ENCODE measurements around the gene MGRN1.

MGRN1 gene

DNA sequence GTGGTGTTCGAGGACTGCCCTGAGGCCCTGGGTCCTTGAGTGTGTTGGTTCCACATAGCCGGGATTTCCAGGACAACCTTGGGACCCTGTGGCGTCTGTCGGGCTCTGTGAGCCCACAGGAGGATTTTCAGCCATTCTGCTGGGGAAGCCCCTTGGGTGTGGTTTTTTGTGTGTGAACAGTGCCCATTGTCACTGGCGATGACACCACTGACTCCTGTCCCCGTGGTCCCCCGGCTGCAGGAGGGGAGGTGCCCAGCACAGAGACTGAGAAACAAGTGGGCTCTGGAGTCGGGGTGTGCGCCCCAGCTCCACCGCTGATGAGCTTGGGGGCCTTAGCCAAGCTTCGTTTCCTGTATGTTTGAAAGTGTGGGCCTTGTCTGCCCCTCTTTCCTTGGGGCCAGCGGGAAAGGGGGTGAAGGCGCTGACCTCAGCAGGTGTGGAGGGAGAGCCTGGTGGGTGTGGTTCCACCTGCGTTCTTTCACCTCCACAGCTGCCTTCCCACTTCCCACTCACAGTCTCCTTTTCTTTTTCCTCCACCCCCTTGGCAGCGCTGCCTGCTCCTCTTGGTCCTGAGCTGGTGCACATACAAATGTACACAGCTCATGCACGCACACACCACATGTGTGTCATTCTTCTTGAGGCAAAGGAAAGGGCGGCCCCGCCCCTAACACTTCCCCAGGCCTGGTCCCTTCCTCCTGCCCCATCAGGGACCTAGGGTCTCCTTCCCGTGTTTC is 16.1 kb downstream of the MGRN1 start:
- no peak overlapping the region for H3K27ac ChIP-seq (ENCODE audit: extremely low read depth, low read depth, low read length)
- CTCF ChIA-PET = interaction anchor here (0.6 to 2.3 kb wide), 2 partner anchors 9 to 91 kb away, joined by 5 to 8 read pairs; no protein-coding TSS in a partner anchor
- H3K9me3 ChIP-seq (ENCODE audit: control insufficient read depth, insufficient read depth, low read depth, low read length) = no peaks in the 10 kb centered on the region
- H3K36me3 ChIP-seq (ENCODE audit: control insufficient read depth in 2 of 2, insufficient read depth in 1 of 2, low read length in 2 of 2) = peaks cover 0 to 20% of the 10 kb centered on the region in 2 experiments; a peak in 2 of 3 replicates
- no peaks in the 10 kb centered on the region for H3K4me1 ChIP-seq (ENCODE audit: control insufficient read depth, insufficient read depth, low read length)
- TF ChIP-seq EGR2 (tag by site-specific recombination; IDR thresholded peaks at IDR 0.05; ENCODE audit: low read depth) (peak; percentile 53; the same call in 1 of the 2 replicates), ZNF792 (tag by site-specific recombination; IDR thresholded peaks at IDR 0.05) (no peak), ZNF660 (tag by site-specific recombination; IDR thresholded peaks at IDR 0.05) (no peak), ZNF169 (tag by site-specific recombination; IDR thresholded peaks at IDR 0.05) (no peak), KLF9 (tag by site-specific recombination; IDR thresholded peaks at IDR 0.05; ENCODE audit: low read depth) (0 out of 2 replicates have a peak, but pooled peaks have one; percentile 20), OVOL3 (tag by site-specific recombination; IDR thresholded peaks at IDR 0.05) (no peak), ZFHX2 (tag by site-specific recombination; conservative IDR thresholded peaks at IDR 0.05) (peak; percentile 55), ZNF404 (tag by site-specific recombination; IDR thresholded peaks at IDR 0.05) (no peak)
- H3K4me3 ChIP-seq (ENCODE audit: low read depth, low read length) = no peak overlapping the region
- POLR2A ChIA-PET = no interaction called here

- Histone ChIP-seq H3K27ac (ENCODE audit: extremely low read depth, low read depth, low read length) (no peak overlapping the region), H3K4me1 (ENCODE audit: control insufficient read depth, insufficient read depth, low read length) (no peaks in the 10 kb centered on the region), H3K9me3 (ENCODE audit: control insufficient read depth, insufficient read depth, low read depth, low read length) (no peaks in the 10 kb centered on the region), H3K36me3 (ENCODE audit: control insufficient read depth in 2 of 2, insufficient read depth in 1 of 2, low read length in 2 of 2) (peaks cover 0 to 22% of the 10 kb centered on the region in 2 experiments; a peak in 2 of 3 replicates), H3K4me3 (ENCODE audit: low read depth, low read length) (no peak overlapping the region)
- TF ChIP-seq PRDM10 (tag by site-specific recombination; IDR thresholded peaks at IDR 0.05) (peak; percentile 53), ZBTB21 (tag by site-specific recombination; IDR thresholded peaks at IDR 0.05) (no peak)
- TF ChIP-seq, protein P1, sequence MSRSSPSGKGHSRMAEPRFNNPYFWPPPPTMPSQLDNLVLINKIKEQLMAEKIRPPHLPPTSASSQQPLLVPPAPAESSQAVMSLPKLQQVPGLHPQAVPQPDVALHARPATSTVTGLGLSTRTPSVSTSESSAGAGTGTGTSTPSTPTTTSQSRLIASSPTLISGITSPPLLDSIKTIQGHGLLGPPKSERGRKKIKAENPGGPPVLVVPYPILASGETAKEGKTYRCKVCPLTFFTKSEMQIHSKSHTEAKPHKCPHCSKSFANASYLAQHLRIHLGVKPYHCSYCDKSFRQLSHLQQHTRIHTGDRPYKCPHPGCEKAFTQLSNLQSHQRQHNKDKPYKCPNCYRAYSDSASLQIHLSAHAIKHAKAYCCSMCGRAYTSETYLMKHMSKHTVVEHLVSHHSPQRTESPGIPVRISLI (tag by site-specific recombination; IDR thresholded peaks at IDR 0.05) = 0 out of 2 replicates have a peak, but pooled peaks have one; percentile 14
- POLR2A ChIA-PET = no interaction called here
- CTCF ChIA-PET = interaction anchor here (0.6 to 2.3 kb wide), 2 partner anchors 9 to 90 kb away, joined by 5 to 8 read pairs; no protein-coding TSS in a partner anchor
Observed at GRCh38 chr16:4641306-4641687, 16.7 kb downstream of the MGRN1 start.

GRCh38 chr16:4641895-4642294 is 17.3 kb downstream of the MGRN1 start:
- Histone ChIP-seq H3K27ac (ENCODE audit: extremely low read depth, low read depth, low read length) (no peak overlapping the region), H3K36me3 (ENCODE audit: control insufficient read depth in 2 of 2, insufficient read depth in 1 of 2, low read length in 2 of 2) (peaks cover 0 to 25% of the 10 kb centered on the region in 2 experiments; a peak in 2 of 3 replicates), H3K9me3 (ENCODE audit: control insufficient read depth, insufficient read depth, low read depth, low read length) (no peaks in the 10 kb centered on the region), H3K4me1 (ENCODE audit: control insufficient read depth, insufficient read depth, low read length) (no peaks in the 10 kb centered on the region), H3K4me3 (ENCODE audit: low read depth, low read length) (no peak overlapping the region)
- CTCF ChIA-PET = interaction anchor here (0.6 to 2.3 kb wide), 2 partner anchors 8 to 89 kb away, joined by 5 to 8 read pairs; no protein-coding TSS in a partner anchor
- POLR2A ChIA-PET = interaction anchor here (0.6 kb wide), 1 partner anchor 110 kb away, joined by 4 read pairs; no protein-coding TSS in a partner anchor
- TF ChIP-seq ZBTB44 (tag by site-specific recombination; IDR thresholded peaks at IDR 0.05) (no peak), ZNF2 (tag by site-specific recombination; IDR thresholded peaks at IDR 0.05) (no peak), ZNF843 (tag by site-specific recombination; IDR thresholded peaks at IDR 0.05) (no peak), ZSCAN18 (tag by site-specific recombination; IDR thresholded peaks at IDR 0.05) (no peak), ZFP69B (tag by site-specific recombination; IDR thresholded peaks at IDR 0.05) (no peak), ZIC2 (tag by site-specific recombination; IDR thresholded peaks at IDR 0.05) (no peak), GLIS2 (tag by site-specific recombination; IDR thresholded peaks at IDR 0.05) (no peak), ZNF624 (tag by site-specific recombination; IDR thresholded peaks at IDR 0.05) (no peak), IKZF3 (tag by site-specific recombination; IDR thresholded peaks at IDR 0.05) (no peak)
- TF ChIP-seq, protein P2, sequence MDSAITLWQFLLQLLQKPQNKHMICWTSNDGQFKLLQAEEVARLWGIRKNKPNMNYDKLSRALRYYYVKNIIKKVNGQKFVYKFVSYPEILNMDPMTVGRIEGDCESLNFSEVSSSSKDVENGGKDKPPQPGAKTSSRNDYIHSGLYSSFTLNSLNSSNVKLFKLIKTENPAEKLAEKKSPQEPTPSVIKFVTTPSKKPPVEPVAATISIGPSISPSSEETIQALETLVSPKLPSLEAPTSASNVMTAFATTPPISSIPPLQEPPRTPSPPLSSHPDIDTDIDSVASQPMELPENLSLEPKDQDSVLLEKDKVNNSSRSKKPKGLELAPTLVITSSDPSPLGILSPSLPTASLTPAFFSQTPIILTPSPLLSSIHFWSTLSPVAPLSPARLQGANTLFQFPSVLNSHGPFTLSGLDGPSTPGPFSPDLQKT (IDR thresholded peaks at IDR 0.05; ENCODE audit: borderline replicate concordance, low read depth, low read length) = no peak
